ENCODE results near the gene MAP2K3.

The MAP2K3 gene

DNA sequence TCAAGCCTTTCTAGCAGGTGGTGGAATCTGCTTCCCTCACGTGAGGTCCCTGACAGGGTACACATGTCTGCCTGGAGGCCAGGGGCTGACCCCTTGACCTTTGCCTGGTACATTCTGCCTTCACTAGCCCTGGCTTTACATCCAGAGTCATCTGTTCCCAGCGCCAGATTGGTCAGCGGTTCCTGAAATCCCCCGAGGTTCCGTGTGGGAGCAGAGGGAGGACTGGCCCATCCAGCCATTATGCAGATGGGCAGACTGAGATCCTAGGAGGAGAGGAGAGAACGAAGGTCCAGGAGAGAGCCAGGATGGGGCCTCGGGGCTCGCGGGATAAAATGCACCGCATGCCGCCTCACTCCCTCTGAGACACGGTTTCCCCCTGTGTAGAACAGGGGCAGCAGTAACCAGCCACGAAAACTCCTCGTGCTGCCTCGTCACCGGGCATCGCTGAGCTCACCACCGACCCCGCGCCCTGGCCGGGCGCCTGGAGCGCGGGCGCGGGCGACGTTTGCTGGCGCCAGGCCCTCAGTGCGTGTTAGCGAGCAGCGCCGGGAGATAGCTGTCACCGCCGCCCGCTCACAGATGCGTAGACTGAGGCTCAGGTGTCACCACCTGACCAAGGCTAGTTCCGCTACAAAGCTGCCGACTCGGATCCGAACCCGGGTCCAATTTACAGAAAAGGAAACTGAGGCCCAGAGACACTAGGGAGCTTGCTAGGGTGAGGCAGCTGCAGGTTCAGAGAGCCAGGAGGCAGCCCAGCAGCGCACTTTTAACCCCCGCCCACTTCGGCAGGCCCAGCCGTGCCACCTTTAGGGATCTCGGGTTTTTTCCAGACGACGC lies 811 bp upstream of the MAP2K3 start:
- H3K4me1 ChIP-seq (ENCODE audit: control insufficient read depth, insufficient read depth, low read length) = peaks cover 68% of the 10 kb centered on the region
- H3K27ac ChIP-seq (ENCODE audit: low read length) = peak overlapping the region; percentile 93

DNA sequence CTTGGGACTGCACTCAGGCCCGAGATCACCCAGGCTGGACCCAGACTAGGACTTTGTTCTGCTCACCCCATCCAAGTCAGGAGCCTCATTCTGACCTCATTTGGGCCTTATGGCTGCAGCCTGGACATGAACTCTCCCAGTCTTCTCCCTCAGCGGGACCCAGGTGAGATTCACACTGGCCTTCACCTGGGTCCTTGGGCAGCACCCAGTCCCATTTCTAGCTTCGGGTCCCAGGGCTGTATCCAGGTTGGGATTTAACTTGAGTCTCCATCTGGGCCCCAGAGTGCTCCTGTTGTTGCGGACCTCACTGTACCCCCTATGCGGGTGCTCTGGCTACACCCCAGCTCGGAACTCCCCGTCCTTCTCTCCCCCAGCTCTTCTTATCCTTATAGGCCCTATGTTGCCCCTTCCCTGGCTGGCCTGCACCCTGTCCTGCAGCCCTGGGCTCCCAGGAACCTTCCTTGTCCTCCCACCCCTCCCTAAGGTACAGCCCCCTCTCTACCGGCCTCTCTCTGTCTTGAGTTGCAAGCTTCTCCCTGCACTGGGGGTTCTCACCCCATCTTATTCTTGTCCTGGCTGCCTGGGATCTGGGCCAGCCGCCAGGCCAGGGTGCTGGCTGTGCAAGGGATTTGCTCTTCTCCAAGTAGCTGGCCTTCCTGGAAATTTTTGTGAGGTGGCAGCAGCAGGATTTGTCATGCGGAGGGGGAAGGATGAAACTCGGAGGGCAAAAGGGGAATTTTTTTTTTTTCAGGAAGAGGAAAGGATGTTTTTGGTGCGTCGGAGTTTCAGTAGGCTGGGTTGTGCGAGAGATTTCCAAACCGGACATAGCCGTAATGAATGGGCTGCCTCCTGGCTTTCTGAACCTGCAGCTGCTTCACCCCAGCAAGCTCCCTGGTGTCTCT lies 904 bp downstream of the MAP2K3 start:
- H3K4me1 ChIP-seq (ENCODE audit: control insufficient read depth, insufficient read depth, low read length) = peaks cover 75% of the 10 kb centered on the region

More for the DNA sequence above, 811 bp upstream of the MAP2K3 start:
- Histone ChIP-seq H3K4me3 (ENCODE audit: low read length in 2 of 2) (peak overlapping the region; percentile 44 to 92), H3K36me3 (ENCODE audit: control insufficient read depth in 2 of 2, insufficient read depth in 2 of 2, low read length in 2 of 2) (no peaks in the 10 kb centered on the region), H3K9me3 (ENCODE audit: control insufficient read depth in 2 of 2, low read length in 2 of 2) (no peaks in the 10 kb centered on the region), H3K27me3 (ENCODE audit: control insufficient read depth in 1 of 2, insufficient read depth in 2 of 2, low read length in 2 of 2) (no peaks in the 10 kb centered on the region), H3K9ac (ENCODE audit: low read length in 2 of 2) (peak overlapping the region; percentile 43 to 60)

DNA sequence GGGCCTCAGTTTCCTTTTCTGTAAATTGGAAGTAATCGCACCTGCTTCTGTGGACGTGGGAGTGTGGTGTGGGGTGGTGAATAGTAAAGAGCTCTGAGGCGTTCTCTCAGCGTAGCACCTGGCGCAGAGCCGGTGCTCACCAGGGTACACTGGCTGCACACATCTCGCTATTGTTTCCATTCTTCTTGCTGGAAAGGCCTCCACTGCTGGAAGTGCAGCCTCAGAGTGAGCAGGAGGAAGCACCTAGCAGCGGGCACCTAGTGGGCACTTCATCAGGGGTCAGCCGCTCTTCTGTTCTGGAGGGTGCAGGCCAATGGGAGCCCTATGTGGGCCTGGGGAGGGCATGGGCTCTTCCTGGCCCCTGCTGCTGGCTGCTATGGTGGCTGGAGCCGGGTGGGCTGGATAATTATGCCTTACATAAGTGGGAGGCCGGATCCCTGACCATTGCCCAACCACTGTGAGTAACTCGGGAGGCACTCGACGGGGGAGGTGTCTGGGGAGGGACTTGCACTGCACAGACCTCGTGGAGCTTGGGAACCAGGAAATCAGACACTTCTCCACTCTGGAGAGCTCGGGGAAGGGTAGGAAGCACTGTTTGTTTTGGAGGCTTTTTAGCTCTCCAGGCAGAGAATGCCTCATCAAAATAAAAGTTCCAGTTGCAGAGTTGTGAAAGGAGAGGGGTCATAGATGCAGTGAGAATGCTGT lies 1.7 kb downstream of the MAP2K3 start:
- Histone ChIP-seq H3K36me3 (ENCODE audit: control insufficient read depth in 2 of 2, insufficient read depth in 2 of 2, low read length in 2 of 2) (peaks cover 0 to under 1% of the 10 kb centered on the region in 2 donors), H3K27me3 (ENCODE audit: control insufficient read depth in 1 of 2, insufficient read depth in 2 of 2, low read length in 2 of 2) (no peaks in the 10 kb centered on the region), H3K27ac (ENCODE audit: low read length) (peak overlapping the region; percentile 93), H3K4me1 (ENCODE audit: control insufficient read depth, insufficient read depth, low read length) (peaks cover 77% of the 10 kb centered on the region), H3K4me3 (ENCODE audit: low read length in 2 of 2) (peak overlapping the region; percentile 92 to 96), H3K9ac (ENCODE audit: low read length in 2 of 2) (peak overlapping the region; percentile 78 to 79), H3K9me3 (ENCODE audit: control insufficient read depth in 2 of 2, low read length in 2 of 2) (no peaks in the 10 kb centered on the region)

More for the DNA sequence above, 904 bp downstream of the MAP2K3 start:
- Histone ChIP-seq H3K9me3 (ENCODE audit: control insufficient read depth in 2 of 2, low read length in 2 of 2) (no peaks in the 10 kb centered on the region), H3K4me3 (ENCODE audit: low read length in 2 of 2) (peak overlapping the region; percentile 92 to 96), H3K27ac (ENCODE audit: low read length) (peak overlapping the region; percentile 93), H3K27me3 (ENCODE audit: control insufficient read depth in 1 of 2, insufficient read depth in 2 of 2, low read length in 2 of 2) (no peaks in the 10 kb centered on the region), H3K9ac (ENCODE audit: low read length in 2 of 2) (peak overlapping the region; percentile 78 to 79), H3K36me3 (ENCODE audit: control insufficient read depth in 2 of 2, insufficient read depth in 2 of 2, low read length in 2 of 2) (no peaks in the 10 kb centered on the region)

DNA sequence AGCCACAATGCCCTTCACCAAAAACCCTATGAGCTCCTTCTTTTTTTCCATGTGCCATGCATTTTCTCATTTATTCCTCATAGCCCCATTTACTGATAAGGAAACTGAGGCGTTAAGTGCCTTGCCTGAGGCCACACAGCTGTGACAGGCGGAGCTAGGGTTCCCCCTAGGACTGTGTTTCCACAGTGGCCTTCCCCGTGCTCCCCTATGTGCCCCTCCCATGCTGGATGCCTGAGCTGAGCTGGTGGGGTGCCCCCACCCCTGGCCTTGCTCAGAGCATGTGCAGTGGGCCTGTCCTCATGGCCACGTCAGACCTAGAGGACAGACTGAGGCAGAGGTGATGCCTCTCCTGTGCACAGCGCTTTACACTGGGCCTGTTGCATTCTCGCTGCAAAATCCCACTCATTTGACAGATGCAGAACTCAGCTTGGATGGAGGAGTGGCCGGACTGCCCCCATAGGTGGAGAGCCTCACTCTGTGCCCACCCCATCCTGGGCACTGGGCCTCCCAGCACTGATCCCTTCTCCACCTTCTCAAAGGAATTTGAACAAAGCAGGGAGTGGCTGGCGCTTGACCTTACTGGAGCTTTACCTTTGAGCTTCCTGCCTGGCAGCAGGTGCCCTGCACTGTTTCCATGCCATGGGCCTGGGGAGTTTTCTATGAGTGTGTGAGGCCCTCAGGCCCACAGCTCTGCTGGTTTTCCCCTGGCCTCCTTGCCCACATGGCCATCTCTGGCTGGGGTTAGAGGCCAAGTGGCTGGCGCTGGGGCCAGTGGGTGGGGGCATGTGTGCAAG lies 2.6 kb downstream of the MAP2K3 start:
- H3K9ac ChIP-seq (ENCODE audit: low read length in 2 of 2) = peak overlapping the region; percentile 69 to 78
- H3K4me1 ChIP-seq (ENCODE audit: control insufficient read depth, insufficient read depth, low read length) = peaks cover 73% of the 10 kb centered on the region
- peaks cover 5 to 8% of the 10 kb centered on the region in 2 donors for H3K36me3 ChIP-seq (ENCODE audit: control insufficient read depth in 2 of 2, insufficient read depth in 2 of 2, low read length in 2 of 2)
- peaks cover 0 to 2% of the 10 kb centered on the region in 2 donors for H3K27me3 ChIP-seq (ENCODE audit: control insufficient read depth in 1 of 2, insufficient read depth in 2 of 2, low read length in 2 of 2)
- peak overlapping the region; percentile 92 to 96 for H3K4me3 ChIP-seq (ENCODE audit: low read length in 2 of 2)
- H3K27ac ChIP-seq (ENCODE audit: low read length) = peak overlapping the region; percentile 93
- no peaks in the 10 kb centered on the region for H3K9me3 ChIP-seq (ENCODE audit: control insufficient read depth in 2 of 2, low read length in 2 of 2)

DNA sequence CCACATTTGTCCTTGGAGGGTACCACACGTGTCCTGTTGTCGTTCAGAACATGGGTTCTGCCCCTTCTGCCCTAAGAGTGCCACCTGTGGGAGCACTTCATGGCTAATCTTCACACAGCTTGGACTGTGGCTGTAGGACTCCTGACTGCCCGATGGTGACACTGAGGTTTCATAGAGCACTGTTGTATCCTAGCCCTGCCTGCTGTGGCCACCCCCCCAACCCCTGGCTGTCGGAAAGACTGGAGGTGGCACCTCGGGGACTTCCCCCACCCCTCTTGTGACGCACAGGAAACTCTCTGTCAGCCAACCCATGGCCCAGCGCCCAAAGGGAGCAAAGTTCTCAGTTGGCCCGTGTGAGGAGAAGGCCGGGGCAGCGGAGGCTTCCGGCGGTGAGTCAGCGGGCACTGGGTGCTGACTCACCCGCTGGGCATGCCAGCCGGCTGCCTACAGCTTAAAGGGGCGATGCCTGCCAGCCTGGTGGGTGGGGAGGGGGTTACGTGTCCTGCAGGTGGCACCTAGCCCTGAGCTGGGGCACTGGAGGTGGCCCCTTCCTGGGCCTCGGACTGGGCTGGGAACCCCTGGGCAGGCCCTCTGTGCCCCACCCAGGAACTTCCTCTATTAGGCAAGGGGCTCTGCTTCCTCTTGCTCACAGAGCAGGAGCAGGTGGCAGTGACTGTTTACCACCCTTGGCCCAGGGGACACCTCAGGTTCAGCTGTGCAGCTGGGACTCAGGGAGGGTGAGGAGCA lies 3.4 kb downstream of the MAP2K3 start:
- Histone ChIP-seq H3K9ac (ENCODE audit: low read length in 2 of 2) (peak overlapping the region; percentile 69 to 78), H3K4me1 (ENCODE audit: control insufficient read depth, insufficient read depth, low read length) (peaks cover 66% of the 10 kb centered on the region), H3K4me3 (ENCODE audit: low read length in 2 of 2) (peak overlapping the region; percentile 92 to 96), H3K9me3 (ENCODE audit: control insufficient read depth in 2 of 2, low read length in 2 of 2) (no peaks in the 10 kb centered on the region), H3K36me3 (ENCODE audit: control insufficient read depth in 2 of 2, insufficient read depth in 2 of 2, low read length in 2 of 2) (peaks cover 5 to 9% of the 10 kb centered on the region in 2 donors), H3K27ac (ENCODE audit: low read length) (peak overlapping the region; percentile 93), H3K27me3 (ENCODE audit: control insufficient read depth in 1 of 2, insufficient read depth in 2 of 2, low read length in 2 of 2) (peaks cover 0 to 3% of the 10 kb centered on the region in 2 donors)

DNA sequence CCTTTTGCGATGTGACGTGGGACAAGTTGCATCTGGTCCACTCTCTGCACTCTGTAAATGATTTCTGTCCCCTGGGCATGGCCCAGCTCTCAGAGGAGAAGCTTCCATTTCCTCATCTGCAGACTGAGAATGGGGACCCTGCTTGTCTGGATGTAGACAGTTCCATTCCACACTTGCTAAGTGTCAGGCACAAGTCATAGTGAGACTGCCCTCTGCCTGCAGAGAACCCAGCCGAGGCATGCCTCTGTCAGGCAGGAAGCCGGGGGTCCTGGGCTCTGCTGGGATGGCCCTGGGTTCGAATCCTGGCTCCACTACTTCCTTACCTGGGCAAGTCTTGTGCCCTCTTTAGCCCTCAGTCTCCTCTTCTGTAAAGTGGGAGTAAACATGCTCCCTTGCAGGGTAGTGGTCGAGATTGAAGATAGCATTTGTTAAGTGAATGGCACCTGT lies 4.1 kb downstream of the MAP2K3 start:
- Histone ChIP-seq H3K4me1 (ENCODE audit: control insufficient read depth, insufficient read depth, low read length) (peaks cover 59% of the 10 kb centered on the region), H3K36me3 (ENCODE audit: control insufficient read depth in 2 of 2, insufficient read depth in 2 of 2, low read length in 2 of 2) (peaks cover 5 to 13% of the 10 kb centered on the region in 2 donors), H3K9ac (ENCODE audit: low read length in 2 of 2) (peak overlapping the region; percentile 60 to 78), H3K9me3 (ENCODE audit: control insufficient read depth in 2 of 2, low read length in 2 of 2) (no peaks in the 10 kb centered on the region), H3K27ac (ENCODE audit: low read length) (peak overlapping the region; percentile 93), H3K27me3 (ENCODE audit: control insufficient read depth in 1 of 2, insufficient read depth in 2 of 2, low read length in 2 of 2) (peaks cover 0 to 3% of the 10 kb centered on the region in 2 donors), H3K4me3 (ENCODE audit: low read length in 2 of 2) (peak overlapping the region; percentile 31 to 92)

DNA sequence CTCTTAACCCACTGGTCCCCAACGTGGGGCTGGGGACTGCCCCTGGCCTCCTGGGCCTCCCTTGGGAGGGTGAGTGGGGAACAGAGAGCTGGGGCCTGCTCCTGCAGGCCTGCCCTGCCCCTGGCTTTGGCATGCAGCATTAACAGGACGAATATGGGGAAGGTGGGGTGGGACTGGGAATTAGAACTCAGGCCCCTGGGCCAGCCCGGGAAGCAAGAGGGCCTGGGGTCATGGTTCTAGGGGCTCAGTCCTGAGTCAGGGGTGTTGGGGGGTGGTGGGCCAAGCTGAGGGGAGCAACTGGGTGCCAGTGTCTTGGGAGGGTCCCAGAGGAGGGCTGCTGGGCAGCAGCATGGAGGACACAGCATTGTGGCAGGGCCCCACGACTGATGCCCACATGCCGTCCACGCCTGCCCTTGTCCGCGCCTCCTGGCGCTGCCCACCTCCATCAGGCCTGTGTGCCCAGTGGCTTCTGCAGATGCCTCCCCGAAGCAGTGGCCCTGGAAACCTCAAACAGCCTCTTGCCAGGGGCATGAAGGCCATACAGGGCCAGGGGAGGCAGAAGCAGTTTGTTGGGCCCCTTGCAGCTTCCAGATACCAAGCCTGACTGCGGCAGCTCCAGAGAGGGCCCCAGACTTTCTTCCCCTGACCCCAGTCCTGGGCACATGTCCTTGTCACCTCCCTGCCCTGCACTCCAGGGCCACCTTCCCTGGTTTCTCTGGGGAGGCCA lies 4.8 kb downstream of the MAP2K3 start:
- Histone ChIP-seq H3K9me3 (ENCODE audit: control insufficient read depth in 2 of 2, low read length in 2 of 2) (no peaks in the 10 kb centered on the region), H3K27ac (ENCODE audit: low read length) (peak overlapping the region; percentile 93), H3K4me1 (ENCODE audit: control insufficient read depth, insufficient read depth, low read length) (peaks cover 60% of the 10 kb centered on the region), H3K4me3 (ENCODE audit: low read length in 2 of 2) (peak overlapping the region; percentile 21 to 92), H3K36me3 (ENCODE audit: control insufficient read depth in 2 of 2, insufficient read depth in 2 of 2, low read length in 2 of 2) (peaks cover 5 to 13% of the 10 kb centered on the region in 2 donors), H3K9ac (ENCODE audit: low read length in 2 of 2) (peak overlapping the region; percentile 23 to 42), H3K27me3 (ENCODE audit: control insufficient read depth in 1 of 2, insufficient read depth in 2 of 2, low read length in 2 of 2) (peaks cover 0 to 3% of the 10 kb centered on the region in 2 donors)

DNA sequence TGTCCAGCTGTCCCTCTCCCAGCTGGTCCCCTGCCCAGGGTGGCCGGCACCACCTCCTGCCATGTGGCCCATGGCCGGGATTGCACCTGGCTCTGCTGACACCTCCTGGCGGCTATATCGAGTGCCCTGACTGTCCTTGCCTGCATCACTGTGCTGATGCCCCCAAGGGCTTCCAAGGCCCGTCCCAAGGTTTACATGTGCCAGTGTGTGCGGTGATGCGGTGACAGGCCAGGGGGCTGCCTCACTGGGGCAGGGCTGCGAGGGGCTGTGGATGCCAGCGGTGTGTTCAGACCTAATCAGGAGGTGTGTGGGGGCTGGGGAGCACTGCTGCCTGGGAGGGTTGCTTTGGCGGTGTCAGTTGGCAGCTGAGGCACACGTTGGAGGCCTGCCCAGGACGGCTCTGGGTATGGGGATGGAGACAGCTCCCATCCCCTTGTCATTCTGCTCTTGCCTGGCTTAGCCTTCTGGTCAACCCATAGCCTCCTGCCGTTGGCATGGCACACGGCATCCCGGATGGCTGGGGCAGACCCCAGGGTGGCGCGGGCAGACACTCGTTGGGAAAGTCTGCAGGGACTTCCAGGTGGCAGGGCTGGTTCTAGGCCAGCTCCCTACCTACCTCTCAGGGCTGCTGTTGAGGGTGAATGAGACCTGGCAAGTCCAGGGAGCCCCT lies 5.5 kb downstream of the MAP2K3 start:
- Histone ChIP-seq H3K9me3 (ENCODE audit: control insufficient read depth in 2 of 2, low read length in 2 of 2) (no peaks in the 10 kb centered on the region), H3K36me3 (ENCODE audit: control insufficient read depth in 2 of 2, insufficient read depth in 2 of 2, low read length in 2 of 2) (peaks cover 5 to 13% of the 10 kb centered on the region in 2 donors), H3K27me3 (ENCODE audit: control insufficient read depth in 1 of 2, insufficient read depth in 2 of 2, low read length in 2 of 2) (peaks cover 0 to 3% of the 10 kb centered on the region in 2 donors), H3K27ac (ENCODE audit: low read length) (peak overlapping the region; percentile 93), H3K4me3 (ENCODE audit: low read length in 2 of 2) (peak overlapping the region; percentile 21 to 47), H3K9ac (ENCODE audit: low read length in 2 of 2) (peak overlapping the region in 1 of 2 donors; percentile 29), H3K4me1 (ENCODE audit: control insufficient read depth, insufficient read depth, low read length) (peaks cover 64% of the 10 kb centered on the region)
